ENCODE data around the gene APC.
A peak's percentile ranks its signal among the peaks of the same experiment; 100 is the strongest.

Gene APC

DNA sequence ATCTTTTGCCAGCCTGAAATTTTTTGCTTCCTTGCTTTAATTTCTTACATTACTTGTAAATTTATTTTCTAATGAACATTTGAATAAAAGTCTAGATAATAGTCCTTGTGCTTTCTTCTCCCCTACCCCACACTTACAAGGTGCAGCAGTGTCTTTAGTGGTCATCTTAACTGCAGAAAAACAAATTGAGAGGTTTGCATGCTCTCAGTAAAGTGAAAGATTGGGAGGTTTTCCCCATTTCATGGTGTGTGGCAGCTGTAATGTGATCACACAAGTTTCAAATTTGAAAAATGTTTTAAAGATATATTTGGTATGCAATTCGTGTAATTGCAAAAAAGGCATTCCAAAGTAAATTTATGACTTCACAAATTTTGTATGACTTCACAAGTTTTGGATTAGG lies 14.7 kb downstream of the APC start:
- TF ChIP-seq, protein P1, sequence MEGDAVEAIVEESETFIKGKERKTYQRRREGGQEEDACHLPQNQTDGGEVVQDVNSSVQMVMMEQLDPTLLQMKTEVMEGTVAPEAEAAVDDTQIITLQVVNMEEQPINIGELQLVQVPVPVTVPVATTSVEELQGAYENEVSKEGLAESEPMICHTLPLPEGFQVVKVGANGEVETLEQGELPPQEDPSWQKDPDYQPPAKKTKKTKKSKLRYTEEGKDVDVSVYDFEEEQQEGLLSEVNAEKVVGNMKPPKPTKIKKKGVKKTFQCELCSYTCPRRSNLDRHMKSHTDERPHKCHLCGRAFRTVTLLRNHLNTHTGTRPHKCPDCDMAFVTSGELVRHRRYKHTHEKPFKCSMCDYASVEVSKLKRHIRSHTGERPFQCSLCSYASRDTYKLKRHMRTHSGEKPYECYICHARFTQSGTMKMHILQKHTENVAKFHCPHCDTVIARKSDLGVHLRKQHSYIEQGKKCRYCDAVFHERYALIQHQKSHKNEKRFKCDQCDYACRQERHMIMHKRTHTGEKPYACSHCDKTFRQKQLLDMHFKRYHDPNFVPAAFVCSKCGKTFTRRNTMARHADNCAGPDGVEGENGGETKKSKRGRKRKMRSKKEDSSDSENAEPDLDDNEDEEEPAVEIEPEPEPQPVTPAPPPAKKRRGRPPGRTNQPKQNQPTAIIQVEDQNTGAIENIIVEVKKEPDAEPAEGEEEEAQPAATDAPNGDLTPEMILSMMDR (IDR thresholded peaks at IDR 0.05; ENCODE audit: borderline replicate concordance, insufficient read depth, low read depth, low read length) = no peak
- H3K4me3 ChIP-seq (ENCODE audit: low read depth, low read length) = no peak overlapping the region

DNA sequence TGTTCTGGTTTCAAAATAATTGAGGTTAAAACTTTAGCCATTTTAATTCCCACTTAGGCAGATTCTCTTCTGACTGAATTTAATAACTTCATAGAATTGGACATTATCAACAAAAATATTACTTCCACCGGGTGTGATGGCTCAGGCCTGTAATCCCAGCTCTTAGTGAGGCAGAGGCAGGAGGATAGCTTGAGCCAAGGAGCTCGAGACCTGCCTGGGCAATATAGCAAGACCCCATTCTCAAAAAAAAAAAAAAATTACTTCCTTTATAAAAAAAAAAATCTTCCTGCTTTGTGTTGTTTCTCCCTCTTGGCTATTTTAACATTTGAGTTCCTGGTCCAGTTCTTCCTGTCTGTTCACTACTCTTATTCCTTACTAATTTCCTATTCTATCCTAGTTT lies 18.0 kb downstream of the APC start:
- TF ChIP-seq, protein P1 (IDR thresholded peaks at IDR 0.05; ENCODE audit: borderline replicate concordance, insufficient read depth, low read depth, low read length) = no peak
- H3K4me3 ChIP-seq (ENCODE audit: low read depth, low read length) = no peak overlapping the region

DNA sequence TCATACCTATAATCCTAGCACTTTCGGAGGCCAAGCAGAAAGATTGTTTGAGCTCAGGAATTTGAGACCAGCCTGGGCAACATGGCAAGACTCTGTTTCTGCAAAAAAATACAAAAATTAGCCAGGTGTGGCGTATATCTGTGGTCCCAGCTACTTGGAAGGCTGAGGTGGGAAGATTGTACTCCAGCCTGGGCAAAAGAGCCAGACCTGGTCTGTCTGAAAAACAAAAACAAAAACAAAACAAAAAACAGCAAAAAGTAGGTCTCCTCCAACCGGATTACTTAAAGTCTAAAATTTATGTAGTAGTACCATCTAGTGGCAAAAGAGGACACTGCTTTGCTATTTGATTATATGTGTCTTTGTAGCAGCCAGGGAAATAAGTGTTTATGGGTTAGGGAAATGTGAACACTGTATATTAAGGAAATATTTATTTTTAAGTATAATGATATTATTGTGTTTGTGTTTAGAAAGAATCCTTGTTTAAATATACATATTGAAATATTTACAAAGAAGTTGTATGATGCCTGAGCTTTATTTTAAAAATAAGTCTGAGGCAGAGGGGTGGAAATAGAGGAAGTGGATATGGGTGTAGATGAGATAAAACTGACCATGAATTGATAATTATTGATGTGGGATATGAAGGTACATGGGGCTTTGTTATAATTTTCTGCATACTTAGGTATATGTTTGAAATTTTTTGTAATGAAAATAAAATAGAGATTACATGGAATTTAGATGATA lies 20.0 kb downstream of the APC start:
- TF ChIP-seq, protein P1 (IDR thresholded peaks at IDR 0.05; ENCODE audit: borderline replicate concordance, insufficient read depth, low read depth, low read length) = peak; percentile 34; the same call in 1 of the 2 replicates
- H3K4me3 ChIP-seq (ENCODE audit: low read depth, low read length) = no peak overlapping the region

DNA sequence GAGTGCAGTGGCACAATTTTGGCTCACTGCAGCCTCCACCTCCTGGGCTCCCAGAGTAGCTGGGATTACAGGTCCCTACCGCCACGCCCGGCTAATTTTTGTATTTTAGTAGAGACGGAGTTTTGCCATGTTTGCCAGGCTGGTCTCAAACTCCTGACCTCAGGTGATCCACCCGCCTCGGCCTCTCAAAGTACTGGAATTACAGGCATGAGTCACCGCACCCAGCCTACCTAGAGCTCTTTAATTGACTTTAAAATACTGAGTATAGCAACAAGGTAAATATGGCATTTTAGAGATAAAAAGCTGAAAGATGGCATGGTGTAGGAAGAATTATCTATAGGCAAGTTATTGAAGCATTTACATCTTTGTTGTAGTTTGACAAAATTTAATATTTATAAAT lies 21.0 kb downstream of the APC start:
- no peak overlapping the region for H3K4me3 ChIP-seq (ENCODE audit: low read depth, low read length)
- TF ChIP-seq, protein P1 (IDR thresholded peaks at IDR 0.05; ENCODE audit: borderline replicate concordance, insufficient read depth, low read depth, low read length) = no peak

DNA sequence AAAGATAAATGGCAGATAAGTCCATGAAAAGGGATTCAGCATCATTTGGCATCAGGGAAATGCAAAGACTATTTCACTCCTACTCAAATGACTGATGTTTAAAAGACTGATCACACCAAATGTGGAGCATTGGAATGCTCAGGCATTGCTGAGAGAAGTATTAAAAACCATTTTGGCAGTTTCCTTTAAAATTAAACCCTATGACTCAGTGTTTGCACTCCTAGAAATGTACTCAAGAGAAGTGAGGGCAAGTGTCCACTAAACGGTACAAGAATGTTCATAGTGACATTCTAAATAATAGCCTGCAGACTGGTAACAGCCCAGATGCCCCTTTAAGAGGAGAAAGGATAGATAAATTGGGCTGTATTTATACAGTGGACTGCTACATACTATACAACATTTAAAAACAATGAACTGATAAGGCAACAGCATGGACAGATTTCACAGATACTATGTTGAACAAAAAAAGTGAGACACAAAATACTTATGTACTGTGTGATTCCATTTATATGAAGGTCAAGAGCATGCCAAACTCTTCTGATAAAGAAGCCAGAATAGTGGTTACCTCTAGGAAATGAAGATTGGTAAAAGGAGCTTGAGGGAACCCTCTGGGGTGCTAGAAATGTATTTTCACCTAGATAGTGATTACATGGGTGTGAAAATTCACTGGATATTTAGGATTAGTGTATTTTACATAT lies 24.6 kb downstream of the APC start:
- TF ChIP-seq, protein P1 (IDR thresholded peaks at IDR 0.05; ENCODE audit: borderline replicate concordance, insufficient read depth, low read depth, low read length) = no peak
- no peak overlapping the region for H3K4me3 ChIP-seq (ENCODE audit: low read depth, low read length)

DNA sequence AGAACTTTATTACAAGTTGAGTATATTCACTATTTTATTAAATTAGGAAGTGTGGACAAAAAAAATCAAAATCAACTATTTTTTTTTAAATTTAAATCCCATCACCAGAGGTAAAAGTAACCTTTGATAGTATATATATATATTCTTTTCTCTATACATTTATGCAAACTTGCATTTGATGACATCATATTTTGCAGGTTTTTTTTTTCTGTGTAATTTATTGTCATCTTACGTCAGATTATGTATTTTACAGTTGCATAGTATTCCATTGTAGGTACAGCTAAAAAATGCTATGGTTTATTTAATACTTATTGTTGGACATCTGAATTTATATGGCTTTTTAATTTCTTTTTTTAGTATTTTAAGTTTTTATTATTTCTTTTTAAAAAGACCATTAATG lies 25.5 kb downstream of the APC start:
- TF ChIP-seq, protein P1 (IDR thresholded peaks at IDR 0.05; ENCODE audit: borderline replicate concordance, insufficient read depth, low read depth, low read length) = no peak
- no peak overlapping the region for H3K4me3 ChIP-seq (ENCODE audit: low read depth, low read length)

DNA sequence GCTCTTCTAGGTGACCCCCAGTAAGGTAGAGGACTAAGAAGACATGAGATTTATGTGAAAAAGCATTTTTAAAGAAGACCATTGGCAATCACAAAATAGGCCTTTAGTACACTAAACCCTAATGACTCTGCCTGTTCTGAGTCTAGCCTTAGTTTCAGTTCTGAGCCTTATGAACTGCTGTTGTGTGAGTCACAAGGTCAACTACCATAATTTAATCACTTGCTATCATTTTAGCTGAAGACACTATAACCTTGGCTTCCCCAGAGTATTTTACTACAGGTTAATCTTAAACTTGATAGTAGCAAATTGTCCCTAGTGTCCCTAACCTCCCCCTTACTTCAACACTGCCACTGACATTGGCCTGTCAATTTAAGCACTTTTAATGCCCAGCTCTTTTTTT lies 34.4 kb downstream of the APC start:
- H3K4me3 ChIP-seq (ENCODE audit: low read depth, low read length) = no peak overlapping the region
- TF ChIP-seq, protein P1 (IDR thresholded peaks at IDR 0.05; ENCODE audit: borderline replicate concordance, insufficient read depth, low read depth, low read length) = no peak

Measured in GM12875 (cell line).